K562 (cell line): ENCODE results near the gene CUEDC2. TPM values are rescaled to one million over a fixed set of nuclear protein-coding genes. Genes with fewer than 3 reads are reported as not detected.

Experiments
- DMBX1 ChIP-seq: fragments of 250-450 bp; sonication (Bioruptor Pico); IDR thresholded peaks from 2 replicates; pipeline ENCODE4 v1.8.0; 2022; ENCODE audit warnings: inconsistent platforms, mild to moderate bottlenecking, moderate library complexity, borderline replicate concordance
- FOXK2 ChIP-seq, 2 experiments: fragments of 450-650 bp; IDR thresholded peaks in 1 of 2; conservative IDR thresholded peaks in 1 of 2; 2 replicates each; pipeline ENCODE4 v1.6.1; 2016; ENCODE audit warnings: low read depth in 2 of 2, mild to moderate bottlenecking in 1 of 2
- PTTG1 ChIP-seq: fragments of 450-650 bp; IDR thresholded peaks from 2 replicates; pipeline ENCODE4 v1.6.1; 2016; ENCODE audit warnings: low read depth, mild to moderate bottlenecking, missing genetic modification characterization, missing compliant biosample characterization
- U2AF1 ChIP-seq: fragments of 200-400 bp; formaldehyde crosslinking; optimal IDR thresholded peaks from 2 replicates; pipeline ENCODE3; 2017; ENCODE audit warnings: mild to moderate bottlenecking, low read depth, low read length, moderate library complexity
- ZC3H4 ChIP-seq: sonication (generic); formaldehyde crosslinking; IDR thresholded peaks from 2 replicates; pipeline ENCODE4 v1.9.0; 2021; ENCODE audit warnings: missing genetic modification reagents, borderline replicate concordance
- ZNF24 ChIP-seq: fragments of 450-650 bp; IDR thresholded peaks from 2 replicates; pipeline ENCODE4 v1.6.1; 2016
- ZNF395 ChIP-seq: fragments of 200-800 bp; sonication (Bioruptor generic); IDR thresholded peaks from 2 replicates; pipeline ENCODE4 v1.6.1; 2017; ENCODE audit warnings: missing genetic modification characterization, missing compliant biosample characterization
- ZNF75A ChIP-seq: fragments of 450-650 bp; formaldehyde crosslinking; IDR thresholded peaks from 2 replicates; pipeline ENCODE4 v1.4.0; 2020; ENCODE audit warnings: mild to moderate bottlenecking
- polyA plus RNA-seq, 8 experiments: library from polyadenylated mRNA; depleted of rRNA in 4 of 8; stranded (reverse) in 5 of 8; unstranded in 3 of 8; fragments of >200 nt; fragmentation: Nextera tagmentation in 2 of 8; fragmentation: Illumina TruSeq in 1 of 8; extraction: Ambion mirVana in 2 of 8; extraction: Trizol in 1 of 8; gene quantifications; 2 replicates each; pipeline versions ENCODE4 v1.2.1 to v1.2.3, GENCODE V29; 2011 to 2014; ENCODE audit warnings: inconsistent platforms in 1 of 8, missing spikeins in 1 of 8
- total RNA-seq, 7 experiments: library from RNA; depleted of rRNA in 6 of 7; stranded (reverse); fragments of >200 nt in 6 of 7; fragmentation: Illumina TruSeq in 2 of 7; extraction: Trizol in 2 of 7; gene quantifications; 2 replicates each; pipeline versions ENCODE4 v1.2.1 to v1.2.3, GENCODE V29; 2011 to 2021; ENCODE audit warnings: low replicate concordance in 1 of 7
- TF ChIP-seq, protein P1 (sequence below): fragments of 200-600 bp; sonication (generic); IDR thresholded peaks from one replicate; pipeline ENCODE4 v1.6.1; 2012; ENCODE audit warnings: mild to moderate bottlenecking, low read depth, low read length, inconsistent platforms
- TF ChIP-seq, protein P2 (sequence below): fragments of 450-650 bp; IDR thresholded peaks from 2 replicates; pipeline ENCODE4 v1.6.1; 2017; ENCODE audit warnings: mild to moderate bottlenecking, moderate library complexity
- TF ChIP-seq, protein P3 (sequence below): fragments of 450-650 bp; IDR thresholded peaks from 2 replicates; pipeline ENCODE4 v1.6.1; 2014; ENCODE audit warnings: low read depth, mild to moderate bottlenecking, moderate library complexity, borderline replicate concordance

Gene CUEDC2
- total and polyA plus RNA-seq, 9 of the 15 experiments (the other 6 are each of a cell fraction or from before 2014, with no cell fraction given) = 8.5 to 48.9 (median 27.4) TPM

- TF ChIP-seq, protein P1, sequence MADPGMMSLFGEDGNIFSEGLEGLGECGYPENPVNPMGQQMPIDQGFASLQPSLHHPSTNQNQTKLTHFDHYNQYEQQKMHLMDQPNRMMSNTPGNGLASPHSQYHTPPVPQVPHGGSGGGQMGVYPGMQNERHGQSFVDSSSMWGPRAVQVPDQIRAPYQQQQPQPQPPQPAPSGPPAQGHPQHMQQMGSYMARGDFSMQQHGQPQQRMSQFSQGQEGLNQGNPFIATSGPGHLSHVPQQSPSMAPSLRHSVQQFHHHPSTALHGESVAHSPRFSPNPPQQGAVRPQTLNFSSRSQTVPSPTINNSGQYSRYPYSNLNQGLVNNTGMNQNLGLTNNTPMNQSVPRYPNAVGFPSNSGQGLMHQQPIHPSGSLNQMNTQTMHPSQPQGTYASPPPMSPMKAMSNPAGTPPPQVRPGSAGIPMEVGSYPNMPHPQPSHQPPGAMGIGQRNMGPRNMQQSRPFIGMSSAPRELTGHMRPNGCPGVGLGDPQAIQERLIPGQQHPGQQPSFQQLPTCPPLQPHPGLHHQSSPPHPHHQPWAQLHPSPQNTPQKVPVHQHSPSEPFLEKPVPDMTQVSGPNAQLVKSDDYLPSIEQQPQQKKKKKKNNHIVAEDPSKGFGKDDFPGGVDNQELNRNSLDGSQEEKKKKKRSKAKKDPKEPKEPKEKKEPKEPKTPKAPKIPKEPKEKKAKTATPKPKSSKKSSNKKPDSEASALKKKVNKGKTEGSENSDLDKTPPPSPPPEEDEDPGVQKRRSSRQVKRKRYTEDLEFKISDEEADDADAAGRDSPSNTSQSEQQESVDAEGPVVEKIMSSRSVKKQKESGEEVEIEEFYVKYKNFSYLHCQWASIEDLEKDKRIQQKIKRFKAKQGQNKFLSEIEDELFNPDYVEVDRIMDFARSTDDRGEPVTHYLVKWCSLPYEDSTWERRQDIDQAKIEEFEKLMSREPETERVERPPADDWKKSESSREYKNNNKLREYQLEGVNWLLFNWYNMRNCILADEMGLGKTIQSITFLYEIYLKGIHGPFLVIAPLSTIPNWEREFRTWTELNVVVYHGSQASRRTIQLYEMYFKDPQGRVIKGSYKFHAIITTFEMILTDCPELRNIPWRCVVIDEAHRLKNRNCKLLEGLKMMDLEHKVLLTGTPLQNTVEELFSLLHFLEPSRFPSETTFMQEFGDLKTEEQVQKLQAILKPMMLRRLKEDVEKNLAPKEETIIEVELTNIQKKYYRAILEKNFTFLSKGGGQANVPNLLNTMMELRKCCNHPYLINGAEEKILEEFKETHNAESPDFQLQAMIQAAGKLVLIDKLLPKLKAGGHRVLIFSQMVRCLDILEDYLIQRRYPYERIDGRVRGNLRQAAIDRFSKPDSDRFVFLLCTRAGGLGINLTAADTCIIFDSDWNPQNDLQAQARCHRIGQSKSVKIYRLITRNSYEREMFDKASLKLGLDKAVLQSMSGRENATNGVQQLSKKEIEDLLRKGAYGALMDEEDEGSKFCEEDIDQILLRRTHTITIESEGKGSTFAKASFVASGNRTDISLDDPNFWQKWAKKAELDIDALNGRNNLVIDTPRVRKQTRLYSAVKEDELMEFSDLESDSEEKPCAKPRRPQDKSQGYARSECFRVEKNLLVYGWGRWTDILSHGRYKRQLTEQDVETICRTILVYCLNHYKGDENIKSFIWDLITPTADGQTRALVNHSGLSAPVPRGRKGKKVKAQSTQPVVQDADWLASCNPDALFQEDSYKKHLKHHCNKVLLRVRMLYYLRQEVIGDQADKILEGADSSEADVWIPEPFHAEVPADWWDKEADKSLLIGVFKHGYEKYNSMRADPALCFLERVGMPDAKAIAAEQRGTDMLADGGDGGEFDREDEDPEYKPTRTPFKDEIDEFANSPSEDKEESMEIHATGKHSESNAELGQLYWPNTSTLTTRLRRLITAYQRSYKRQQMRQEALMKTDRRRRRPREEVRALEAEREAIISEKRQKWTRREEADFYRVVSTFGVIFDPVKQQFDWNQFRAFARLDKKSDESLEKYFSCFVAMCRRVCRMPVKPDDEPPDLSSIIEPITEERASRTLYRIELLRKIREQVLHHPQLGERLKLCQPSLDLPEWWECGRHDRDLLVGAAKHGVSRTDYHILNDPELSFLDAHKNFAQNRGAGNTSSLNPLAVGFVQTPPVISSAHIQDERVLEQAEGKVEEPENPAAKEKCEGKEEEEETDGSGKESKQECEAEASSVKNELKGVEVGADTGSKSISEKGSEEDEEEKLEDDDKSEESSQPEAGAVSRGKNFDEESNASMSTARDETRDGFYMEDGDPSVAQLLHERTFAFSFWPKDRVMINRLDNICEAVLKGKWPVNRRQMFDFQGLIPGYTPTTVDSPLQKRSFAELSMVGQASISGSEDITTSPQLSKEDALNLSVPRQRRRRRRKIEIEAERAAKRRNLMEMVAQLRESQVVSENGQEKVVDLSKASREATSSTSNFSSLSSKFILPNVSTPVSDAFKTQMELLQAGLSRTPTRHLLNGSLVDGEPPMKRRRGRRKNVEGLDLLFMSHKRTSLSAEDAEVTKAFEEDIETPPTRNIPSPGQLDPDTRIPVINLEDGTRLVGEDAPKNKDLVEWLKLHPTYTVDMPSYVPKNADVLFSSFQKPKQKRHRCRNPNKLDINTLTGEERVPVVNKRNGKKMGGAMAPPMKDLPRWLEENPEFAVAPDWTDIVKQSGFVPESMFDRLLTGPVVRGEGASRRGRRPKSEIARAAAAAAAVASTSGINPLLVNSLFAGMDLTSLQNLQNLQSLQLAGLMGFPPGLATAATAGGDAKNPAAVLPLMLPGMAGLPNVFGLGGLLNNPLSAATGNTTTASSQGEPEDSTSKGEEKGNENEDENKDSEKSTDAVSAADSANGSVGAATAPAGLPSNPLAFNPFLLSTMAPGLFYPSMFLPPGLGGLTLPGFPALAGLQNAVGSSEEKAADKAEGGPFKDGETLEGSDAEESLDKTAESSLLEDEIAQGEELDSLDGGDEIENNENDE = no peak
- TF ChIP-seq, protein P2, sequence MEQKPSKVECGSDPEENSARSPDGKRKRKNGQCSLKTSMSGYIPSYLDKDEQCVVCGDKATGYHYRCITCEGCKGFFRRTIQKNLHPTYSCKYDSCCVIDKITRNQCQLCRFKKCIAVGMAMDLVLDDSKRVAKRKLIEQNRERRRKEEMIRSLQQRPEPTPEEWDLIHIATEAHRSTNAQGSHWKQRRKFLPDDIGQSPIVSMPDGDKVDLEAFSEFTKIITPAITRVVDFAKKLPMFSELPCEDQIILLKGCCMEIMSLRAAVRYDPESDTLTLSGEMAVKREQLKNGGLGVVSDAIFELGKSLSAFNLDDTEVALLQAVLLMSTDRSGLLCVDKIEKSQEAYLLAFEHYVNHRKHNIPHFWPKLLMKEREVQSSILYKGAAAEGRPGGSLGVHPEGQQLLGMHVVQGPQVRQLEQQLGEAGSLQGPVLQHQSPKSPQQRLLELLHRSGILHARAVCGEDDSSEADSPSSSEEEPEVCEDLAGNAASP = no peak
- no peak for TF ChIP-seq ZNF75A
- no peak for TF ChIP-seq PTTG1
- TF ChIP-seq FOXK2 (conservative IDR thresholded peaks at IDR 0.05 in 1 of 2, IDR thresholded peaks at IDR 0.05 in 1 of 2; ENCODE audit: low read depth in 2 of 2) = peak in 1 of 2 experiments; percentile 47; a peak in 1 of 4 replicates
- TF ChIP-seq ZC3H4 (CRISPR knock-in tag) = no peak
- no peak for TF ChIP-seq ZNF24
- TF ChIP-seq U2AF1 = no peak
- TF ChIP-seq DMBX1 (CRISPR knock-in tag) = no peak
- TF ChIP-seq, protein P3, sequence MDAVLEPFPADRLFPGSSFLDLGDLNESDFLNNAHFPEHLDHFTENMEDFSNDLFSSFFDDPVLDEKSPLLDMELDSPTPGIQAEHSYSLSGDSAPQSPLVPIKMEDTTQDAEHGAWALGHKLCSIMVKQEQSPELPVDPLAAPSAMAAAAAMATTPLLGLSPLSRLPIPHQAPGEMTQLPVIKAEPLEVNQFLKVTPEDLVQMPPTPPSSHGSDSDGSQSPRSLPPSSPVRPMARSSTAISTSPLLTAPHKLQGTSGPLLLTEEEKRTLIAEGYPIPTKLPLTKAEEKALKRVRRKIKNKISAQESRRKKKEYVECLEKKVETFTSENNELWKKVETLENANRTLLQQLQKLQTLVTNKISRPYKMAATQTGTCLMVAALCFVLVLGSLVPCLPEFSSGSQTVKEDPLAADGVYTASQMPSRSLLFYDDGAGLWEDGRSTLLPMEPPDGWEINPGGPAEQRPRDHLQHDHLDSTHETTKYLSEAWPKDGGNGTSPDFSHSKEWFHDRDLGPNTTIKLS = no peak
- TF ChIP-seq ZNF395 (CRISPR knock-in tag) = 0 out of 2 replicates have a peak, but pooled peaks have one; percentile 11
Observed at GRCh38 chr10:102449321-102450123, 17.1 kb upstream of the CUEDC2 start (continued).
